ENCODE measurements around the gene ZNF157.

DNA sequence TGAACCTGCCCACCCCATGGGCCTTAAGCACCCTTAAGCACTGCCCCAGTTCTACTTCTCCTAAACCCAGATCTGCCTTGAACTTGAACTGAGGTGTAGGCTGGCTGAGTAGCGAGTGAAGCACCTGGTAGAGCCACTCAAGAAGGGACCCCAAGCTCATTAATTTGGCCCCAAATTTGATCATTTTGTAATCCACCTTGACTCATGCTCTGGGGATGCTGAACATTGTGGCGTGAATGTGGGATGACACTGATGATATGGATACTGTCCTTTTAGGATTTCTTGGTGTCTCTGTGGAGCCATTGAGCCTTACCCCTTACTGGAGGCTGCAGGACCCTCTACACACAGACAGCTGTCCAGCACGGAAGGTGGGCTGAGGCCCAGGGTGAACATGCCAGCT is at the start of gene ZNF157:
- TF ChIP-seq EZH2phosphoT487 (IDR thresholded peaks at IDR 0.05; ENCODE audit: insufficient read depth, low read depth) (no peak), EZH2 (IDR thresholded peaks at IDR 0.05; ENCODE audit: insufficient read depth, poor library complexity, severe bottlenecking) (no peak)

All from GM23248 (cell line).